SK-N-MC (cell line): ENCODE results near the gene TBC1D30.

Experiments used
- EZH2 ChIP-seq: fragments of 200-600 bp; sonication (generic); IDR thresholded peaks from one replicate; pipeline ENCODE4 v1.6.1; 2017; ENCODE audit warnings: antibody characterized with exemption
- POLR2AphosphoS5 ChIP-seq: IDR thresholded peaks from 2 replicates; pipeline ENCODE4 v1.6.1; 2012; ENCODE audit warnings: mild to moderate bottlenecking, low read depth, low read length, borderline replicate concordance

- no peak for TF ChIP-seq POLR2AphosphoS5
- no peak for TF ChIP-seq EZH2
Measured at GRCh38 chr12:64840119-64840518, 15.7 kb downstream of the TBC1D30 start.
